ENCODE results near the gene TEF. TPM values are rescaled to one million over a fixed set of nuclear protein-coding genes. Genes with fewer than 3 reads are reported as not detected.
"Not testable (repeated sequence)": the region's sequence is repeated elsewhere in the genome, so short reads cannot be mapped to it uniquely, and the experiment has no call there.

TEF gene
- total RNA-seq, 1 experiment from 2014 or later = 3.3 TPM

- DNase-seq (ENCODE audit: low read depth) = no peak
These were observed 396 bp downstream of the TEF start for GRCh38 chr22:41382098-41382578.

DNA sequence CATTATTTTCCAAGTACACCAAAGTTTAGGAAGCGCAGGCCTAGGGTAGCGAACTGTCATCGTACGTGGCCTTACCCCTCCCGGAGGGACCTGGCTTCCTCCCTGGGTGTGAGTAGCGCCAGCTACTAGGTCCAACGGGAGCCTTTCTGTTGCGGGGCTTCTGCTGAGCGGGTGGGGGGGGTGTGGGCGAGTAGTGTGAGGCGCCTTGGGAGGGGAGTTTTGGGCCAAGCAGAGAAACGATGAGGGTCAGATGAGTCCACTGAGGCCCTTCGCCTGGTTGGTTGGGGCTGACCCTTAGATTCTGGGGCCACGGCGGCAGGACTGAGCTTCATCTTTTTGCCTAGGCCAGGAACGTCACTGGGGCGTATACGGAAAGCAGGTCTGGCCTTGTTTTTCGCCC lies 868 bp downstream of the TEF start:
- DNase-seq (ENCODE audit: low read depth) = no peak

DNA sequence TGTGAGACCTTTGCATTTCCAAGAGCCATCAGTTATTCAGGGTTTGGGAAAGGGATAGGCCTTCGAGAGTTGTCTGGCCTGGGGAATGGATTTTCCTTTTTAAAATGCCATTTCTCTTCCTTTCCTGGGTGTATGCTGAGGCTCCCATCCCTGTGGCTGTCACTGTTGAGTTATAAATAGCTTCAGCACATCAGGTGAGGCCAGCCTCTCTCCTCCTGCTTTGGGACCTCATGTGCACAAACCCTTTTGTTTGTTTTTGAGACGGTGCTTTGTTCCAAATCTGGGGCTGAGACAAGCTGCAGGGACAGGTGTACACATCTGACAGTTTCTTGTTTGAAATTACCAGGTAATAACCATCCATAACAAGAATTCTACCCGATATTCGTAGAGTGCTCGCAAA lies 1.3 kb downstream of the TEF start:
- no peak for DNase-seq (ENCODE audit: low read depth)

DNA sequence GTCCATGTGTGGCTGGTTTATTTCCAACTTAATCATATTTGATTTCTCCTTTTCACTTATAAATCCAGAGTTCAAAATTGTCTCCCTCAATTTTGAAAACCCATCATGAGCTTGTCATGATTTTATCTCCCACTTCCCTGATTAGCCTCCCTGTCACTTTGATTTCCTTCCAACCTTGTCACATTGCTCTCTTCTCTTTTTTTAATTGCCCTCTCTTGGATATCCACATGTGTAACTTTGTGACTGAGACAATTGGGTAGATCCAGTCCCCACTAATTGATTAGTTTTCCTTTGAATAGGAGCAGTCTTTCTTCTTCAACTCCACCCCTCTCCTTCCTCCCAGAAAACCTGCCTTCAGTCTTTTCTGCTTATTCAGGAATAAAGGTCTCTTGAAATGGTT lies 2.4 kb downstream of the TEF start:
- DNase-seq (ENCODE audit: low read depth) = no peak

DNA sequence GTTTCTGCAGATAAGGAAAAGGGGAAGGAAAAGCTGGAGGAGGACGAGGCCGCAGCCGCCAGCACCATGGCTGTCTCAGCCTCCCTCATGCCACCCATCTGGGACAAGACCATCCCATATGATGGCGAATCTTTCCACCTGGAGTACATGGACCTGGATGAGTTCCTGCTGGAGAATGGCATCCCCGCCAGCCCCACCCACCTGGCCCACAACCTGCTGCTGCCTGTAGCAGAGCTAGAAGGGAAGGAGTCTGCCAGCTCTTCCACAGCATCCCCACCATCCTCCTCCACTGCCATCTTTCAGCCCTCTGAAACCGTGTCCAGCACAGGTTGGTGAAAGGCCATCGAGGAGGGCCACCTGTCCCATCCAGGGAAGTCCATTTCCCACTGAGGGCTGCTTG lies 5.6 kb downstream of the TEF start:
- DNase-seq (ENCODE audit: low read depth) = no peak

GRCh38 chr22:41394012-41394356 lies 12.2 kb downstream of the TEF start:
- DNase-seq (ENCODE audit: low read depth) = no peak

DNA sequence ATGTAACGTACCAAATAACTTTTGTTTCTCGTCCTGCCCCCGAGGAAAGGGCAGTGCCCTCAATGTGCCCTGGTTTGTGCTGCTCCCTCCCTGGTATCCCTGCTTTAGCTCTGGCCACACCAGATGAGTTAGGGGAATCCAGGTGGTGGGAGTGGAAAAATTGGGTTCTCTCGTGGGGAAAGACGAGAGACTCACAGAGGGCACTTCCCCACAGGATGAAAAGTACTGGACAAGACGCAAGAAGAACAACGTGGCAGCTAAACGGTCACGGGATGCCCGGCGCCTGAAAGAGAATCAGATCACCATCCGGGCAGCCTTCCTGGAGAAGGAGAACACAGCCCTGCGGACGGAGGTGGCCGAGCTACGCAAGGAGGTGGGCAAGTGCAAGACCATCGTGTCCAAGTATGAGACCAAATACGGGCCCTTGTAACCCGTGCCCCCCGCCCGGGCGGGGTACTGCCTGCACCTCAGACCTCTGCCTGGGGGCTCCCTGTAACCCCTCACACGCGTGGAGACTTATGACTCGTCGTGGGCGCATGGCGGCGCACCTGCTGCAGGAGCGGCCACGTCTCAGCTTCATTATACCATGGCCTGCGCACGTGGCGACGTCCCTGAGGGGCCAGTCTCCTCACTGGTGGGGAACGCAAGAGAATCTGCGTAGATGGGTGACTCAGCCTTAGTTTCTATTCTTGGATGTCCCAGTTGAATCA lies 13.9 kb downstream of the TEF start:
- DNase-seq (ENCODE audit: low read depth) = no peak

GRCh38 chr22:41397143-41397811 lies 15.5 kb downstream of the TEF start:
- DNase-seq (ENCODE audit: low read depth) = no peak

- no peak for DNase-seq (ENCODE audit: low read depth)
These were observed 17.2 kb downstream of the TEF start for GRCh38 chr22:41398921-41399320.

- peak; percentile 82 for DNase-seq (ENCODE audit: low read depth)
These were observed 20.3 kb downstream of the TEF start for GRCh38 chr22:41401781-41402648.

DNA sequence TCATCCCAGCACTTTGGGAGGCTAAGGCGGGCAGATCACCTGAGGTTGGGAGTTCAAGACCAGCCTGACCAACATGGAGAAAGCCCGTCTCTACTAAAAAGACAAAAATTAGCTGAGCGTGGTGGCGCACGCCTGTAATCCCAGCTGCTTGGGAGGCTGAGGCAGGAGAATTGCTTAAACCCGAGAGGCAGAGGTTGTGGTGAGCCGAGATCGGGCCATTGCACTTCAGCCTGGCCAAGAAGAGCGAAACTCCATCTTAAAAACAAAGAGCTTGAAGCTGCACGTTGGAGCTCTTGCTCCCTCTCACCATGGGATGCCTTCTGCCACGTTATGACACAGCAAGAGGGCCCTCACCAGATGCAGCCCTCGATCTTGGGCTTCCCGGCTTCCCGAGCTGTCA lies 21.1 kb downstream of the TEF start:
- DNase-seq (ENCODE audit: low read depth) = not testable (repeated sequence)

- peak; percentile 93 for DNase-seq (ENCODE audit: low read depth)
These were observed 22.0 kb downstream of the TEF start for GRCh38 chr22:41403532-41404318.

- no peak for DNase-seq (ENCODE audit: low read depth)
These were observed 23.8 kb downstream of the TEF start for GRCh38 chr22:41405588-41405987.

DNA sequence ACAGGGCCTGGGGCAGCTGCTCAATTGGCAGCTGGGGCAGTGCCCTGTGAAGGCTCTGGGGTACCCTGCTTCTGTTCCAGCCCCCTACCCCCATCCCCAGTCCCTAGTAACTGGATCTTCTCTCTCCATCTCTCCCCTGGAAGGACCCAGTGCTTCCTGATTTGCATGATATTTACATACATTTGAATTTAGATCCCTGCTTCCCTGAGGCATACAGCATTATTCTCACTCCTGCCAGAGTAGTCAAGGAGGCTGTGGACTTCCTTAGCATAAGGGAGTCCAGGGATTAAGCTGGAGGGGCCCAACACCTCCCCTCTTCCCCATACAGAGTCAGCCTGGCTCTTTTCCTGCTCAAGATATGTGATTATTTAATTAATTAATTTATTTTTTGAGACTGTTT lies 24.7 kb downstream of the TEF start:
- DNase-seq (ENCODE audit: low read depth) = no peak

- DNase-seq (ENCODE audit: low read depth) = no peak
These were observed 25.7 kb downstream of the TEF start for GRCh38 chr22:41407433-41407832.

DNA sequence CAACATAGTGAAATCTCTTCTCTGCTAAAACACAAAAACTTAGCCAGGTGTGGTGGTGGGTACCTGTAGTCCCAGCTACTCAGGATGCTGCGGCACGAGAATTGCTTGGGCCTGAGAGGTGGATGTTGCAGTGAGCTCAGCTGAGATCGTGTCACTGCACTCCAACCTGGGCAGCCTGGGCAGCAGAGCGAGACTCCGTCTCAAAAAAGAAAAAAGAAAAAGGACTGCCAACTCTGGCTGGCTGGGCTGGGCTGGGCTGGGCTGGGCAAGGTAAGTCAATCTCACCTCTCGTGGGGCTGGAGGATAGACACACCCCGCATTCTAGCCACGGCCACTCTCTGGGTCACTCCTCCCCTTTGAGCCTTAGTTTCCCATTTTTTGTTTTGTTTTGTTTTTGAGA lies 26.9 kb downstream of the TEF start:
- no peak for DNase-seq (ENCODE audit: low read depth)

DNA sequence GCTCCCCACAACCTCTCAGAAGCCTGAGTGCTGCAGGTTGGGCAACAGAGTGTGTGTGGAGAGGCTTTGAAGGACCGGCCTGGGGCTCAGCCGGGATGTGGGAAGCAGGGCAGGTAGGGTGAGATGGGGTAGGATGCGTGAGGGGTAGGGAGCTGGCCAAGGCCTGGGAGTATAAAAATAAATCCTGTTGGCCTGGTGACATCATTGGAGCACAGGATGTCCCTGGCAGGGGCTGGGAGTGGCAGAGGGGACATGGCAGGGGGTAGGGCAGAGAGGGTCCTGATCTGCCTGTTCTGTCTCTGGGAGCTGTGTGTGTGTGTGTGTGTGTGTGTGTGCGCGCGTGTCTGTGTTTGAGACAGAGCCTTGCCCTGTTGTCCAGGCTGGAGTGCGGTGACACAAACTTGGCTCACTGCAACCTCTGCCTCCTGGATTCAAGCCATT lies 28.6 kb downstream of the TEF start:
- DNase-seq (ENCODE audit: low read depth) = no peak

DNA sequence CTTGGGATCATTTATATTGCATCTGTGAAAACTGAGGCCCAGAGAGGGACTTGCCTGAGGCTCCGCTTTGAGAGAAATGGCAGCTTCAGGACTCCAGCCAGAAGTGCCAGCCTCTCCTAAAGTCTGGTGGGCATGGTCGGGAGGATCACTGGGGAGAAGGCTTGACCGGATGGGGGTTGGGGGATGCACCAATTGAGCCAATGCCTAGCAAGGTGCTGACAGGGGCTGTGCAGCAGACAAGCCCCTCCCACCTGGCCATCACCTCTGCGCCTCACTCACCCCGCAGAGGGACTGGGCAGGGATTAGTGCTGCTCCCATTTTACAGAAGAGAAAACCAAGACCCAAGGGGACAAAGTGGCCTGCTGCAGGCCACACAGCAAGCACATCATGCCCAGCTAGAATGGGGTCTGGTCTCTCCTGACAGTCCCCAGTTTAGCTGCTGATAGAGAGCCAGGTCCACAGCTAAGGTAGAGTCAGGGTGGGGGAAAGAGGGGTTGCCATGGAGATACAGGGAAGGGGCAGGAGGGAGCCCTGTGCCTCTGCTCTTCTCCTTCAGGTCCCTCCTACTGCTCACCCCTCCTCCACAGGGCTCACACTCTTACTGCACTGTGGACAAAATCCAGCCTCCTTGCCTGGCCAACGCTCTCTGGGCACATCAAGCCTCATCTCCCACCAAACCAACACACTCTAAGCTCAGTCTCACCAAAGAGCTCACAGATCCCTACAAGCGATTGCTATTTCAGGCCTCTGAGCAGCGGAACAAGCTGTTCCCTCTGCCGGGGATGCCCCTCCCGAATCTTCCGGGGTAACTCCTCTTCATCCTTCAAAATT lies 29.5 kb downstream of the TEF start:
- peak; percentile 30 for DNase-seq (ENCODE audit: low read depth)

- DNase-seq (ENCODE audit: low read depth) = no peak
These were observed 33.8 kb downstream of the TEF start for GRCh38 chr22:41415554-41415953.

DNA sequence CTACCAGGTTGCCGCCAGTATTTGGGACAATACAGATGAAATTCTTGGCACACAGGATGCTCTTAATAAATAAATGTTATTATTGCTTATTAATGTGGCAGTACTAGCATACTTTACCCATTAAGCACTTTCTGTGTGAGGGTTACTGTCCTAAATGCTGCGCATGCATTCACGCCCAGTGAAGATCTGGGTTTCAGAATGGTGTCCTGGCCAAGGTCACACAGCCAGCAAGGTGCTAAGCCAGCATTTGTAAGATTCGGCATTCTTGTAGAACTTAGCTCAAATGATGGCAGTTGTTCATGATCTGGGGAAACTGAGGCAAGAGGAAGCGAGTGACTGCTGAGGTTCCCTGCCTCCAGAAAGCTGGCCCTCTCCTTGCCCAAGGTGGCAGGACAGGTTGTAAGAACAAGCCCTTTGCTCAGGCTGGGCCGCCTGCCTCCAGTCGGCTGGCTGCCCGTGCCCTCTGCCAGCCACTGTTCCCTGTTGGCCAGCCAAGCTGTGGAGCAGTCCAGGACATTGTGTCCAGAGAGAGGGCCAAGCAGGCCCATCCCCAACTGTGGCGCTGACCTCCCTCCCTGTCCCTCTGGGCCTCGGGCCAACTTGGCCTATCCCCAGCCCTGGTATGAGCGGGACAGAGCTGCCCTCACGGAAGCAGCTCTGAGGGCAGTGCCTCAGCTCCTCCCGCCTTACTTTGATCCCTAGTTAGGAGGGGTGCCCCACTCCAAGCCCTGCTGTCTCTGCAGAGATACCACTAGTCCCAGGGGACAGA lies 36.1 kb downstream of the TEF start:
- peak; percentile 81 for DNase-seq (ENCODE audit: low read depth)
